HEK293 (cell line): ENCODE measurements around the gene LCAT.

Experiments used
- GFI1B ChIP-seq: fragments of 450-650 bp; formaldehyde crosslinking; IDR thresholded peaks from 2 replicates; pipeline ENCODE4 v1.5.1; 2016; ENCODE audit warnings: missing biosample characterization, missing genetic modification characterization
- GLI2 ChIP-seq: fragments of 450-650 bp; formaldehyde crosslinking; IDR thresholded peaks from 2 replicates; pipeline ENCODE4; 2017; ENCODE audit warnings: missing biosample characterization, missing genetic modification characterization, low read depth, borderline replicate concordance
- GLIS1 ChIP-seq: fragments of 450-650 bp; formaldehyde crosslinking; IDR thresholded peaks from 2 replicates; pipeline ENCODE4 v1.5.1; 2016; ENCODE audit warnings: missing biosample characterization, missing genetic modification characterization
- KLF7 ChIP-seq: fragments of 450-650 bp; formaldehyde crosslinking; IDR thresholded peaks from 2 replicates; pipeline ENCODE4 v1.5.1; 2016; ENCODE audit warnings: missing biosample characterization, missing genetic modification characterization, borderline replicate concordance
- MEIS1 ChIP-seq: sonication (generic); formaldehyde crosslinking; IDR thresholded peaks from 2 replicates; pipeline ENCODE4 v1.8.1; 2022; ENCODE audit warnings: missing genetic modification reagents, mild to moderate bottlenecking, borderline replicate concordance
- SP2 ChIP-seq: fragments of 450-650 bp; formaldehyde crosslinking; IDR thresholded peaks from 2 replicates; pipeline ENCODE4 v1.5.1; 2016; ENCODE audit warnings: missing biosample characterization, missing genetic modification characterization
- SP7 ChIP-seq: fragments of 450-650 bp; formaldehyde crosslinking; IDR thresholded peaks from 2 replicates; pipeline ENCODE4 v1.5.1; 2016; ENCODE audit warnings: missing biosample characterization, missing genetic modification characterization
- ZFP41 ChIP-seq: fragments of 450-650 bp; formaldehyde crosslinking; IDR thresholded peaks from 2 replicates; pipeline ENCODE4 v1.5.1; 2016; ENCODE audit warnings: missing biosample characterization, missing genetic modification characterization, borderline replicate concordance
- ZNF10 ChIP-seq: fragments of 450-650 bp; formaldehyde crosslinking; IDR thresholded peaks from 2 replicates; pipeline ENCODE4 v1.5.1; 2017; ENCODE audit warnings: missing biosample characterization, missing genetic modification characterization
- ZNF121 ChIP-seq: fragments of 450-650 bp; formaldehyde crosslinking; IDR thresholded peaks from 2 replicates; pipeline ENCODE4 v1.5.1; 2016; ENCODE audit warnings: missing biosample characterization, missing genetic modification characterization
- ZNF138 ChIP-seq: fragments of 450-650 bp; formaldehyde crosslinking; IDR thresholded peaks from 2 replicates; pipeline ENCODE4 v1.5.1; 2016; ENCODE audit warnings: missing biosample characterization, missing genetic modification characterization, borderline replicate concordance
- ZNF146 ChIP-seq: fragments of 450-650 bp; formaldehyde crosslinking; IDR thresholded peaks from 2 replicates; pipeline ENCODE4 v1.5.1; 2016; ENCODE audit warnings: missing biosample characterization, missing genetic modification characterization
- ZNF19 ChIP-seq: fragments of 450-650 bp; formaldehyde crosslinking; IDR thresholded peaks from 2 replicates; pipeline ENCODE4; 2016; ENCODE audit warnings: missing biosample characterization, missing genetic modification characterization, low read depth
- ZNF214 ChIP-seq: fragments of 450-650 bp; formaldehyde crosslinking; IDR thresholded peaks from 2 replicates; pipeline ENCODE4 v1.5.1; 2017; ENCODE audit warnings: missing biosample characterization, mild to moderate bottlenecking, missing genetic modification characterization, borderline replicate concordance
- ZNF24 ChIP-seq: fragments of 450-650 bp; formaldehyde crosslinking; IDR thresholded peaks from 2 replicates; pipeline ENCODE4 v1.5.1; 2016; ENCODE audit warnings: missing biosample characterization, missing genetic modification characterization
- ZNF248 ChIP-seq: fragments of 450-650 bp; formaldehyde crosslinking; IDR thresholded peaks from 2 replicates; pipeline ENCODE4 v1.5.1; 2017; ENCODE audit warnings: missing biosample characterization, missing genetic modification characterization
- ZNF274 ChIP-seq, 2 experiments: fragments of 200-500 bp in 1 of 2; fragments of 450-650 bp in 1 of 2; sonication (Bioruptor generic) in 1 of 2; formaldehyde crosslinking in 1 of 2; IDR thresholded peaks; 2 replicates each; pipeline versions ENCODE4 v1.5.1 to v1.6.1; 2014 to 2016; ENCODE audit warnings: borderline replicate concordance in 1 of 2, inconsistent platforms in 1 of 2, low read length in 1 of 2, missing biosample characterization in 1 of 2, missing genetic modification characterization in 1 of 2
- ZNF426 ChIP-seq: fragments of 450-650 bp; formaldehyde crosslinking; IDR thresholded peaks from 2 replicates; pipeline ENCODE4 v1.5.1; 2017; ENCODE audit warnings: missing biosample characterization, missing genetic modification characterization, mild to moderate bottlenecking, inconsistent platforms, moderate library complexity
- ZNF449 ChIP-seq: fragments of 450-650 bp; formaldehyde crosslinking; IDR thresholded peaks from 2 replicates; pipeline ENCODE4 v1.5.1; 2017; ENCODE audit warnings: missing biosample characterization, mild to moderate bottlenecking, missing genetic modification characterization, moderate library complexity
- ZNF544 ChIP-seq: fragments of 450-650 bp; formaldehyde crosslinking; IDR thresholded peaks from 2 replicates; pipeline ENCODE4 v1.5.0; 2017; ENCODE audit warnings: missing biosample characterization, missing genetic modification characterization
- ZNF558 ChIP-seq: fragments of 450-650 bp; formaldehyde crosslinking; IDR thresholded peaks from 2 replicates; pipeline ENCODE4 v1.5.1; 2016; ENCODE audit warnings: missing biosample characterization, missing genetic modification characterization
- ZNF660 ChIP-seq: fragments of 450-650 bp; IDR thresholded peaks from 2 replicates; pipeline ENCODE4 v1.5.1; 2018; ENCODE audit warnings: missing biosample characterization, mild to moderate bottlenecking, missing genetic modification characterization
- ZNF792 ChIP-seq: fragments of 450-650 bp; formaldehyde crosslinking; IDR thresholded peaks from 2 replicates; pipeline ENCODE4 v1.5.1; 2016; ENCODE audit warnings: missing biosample characterization, missing genetic modification characterization
- TF ChIP-seq, protein P1 (sequence below): fragments of 450-650 bp; formaldehyde crosslinking; IDR thresholded peaks from 2 replicates; pipeline ENCODE4 v1.5.1; 2016; ENCODE audit warnings: missing biosample characterization, missing genetic modification characterization
- TF ChIP-seq, protein P2 (sequence below): fragments of 450-650 bp; formaldehyde crosslinking; IDR thresholded peaks from 2 replicates; pipeline ENCODE4 v1.5.1; 2016; ENCODE audit warnings: missing biosample characterization, missing genetic modification characterization
- TF ChIP-seq, protein P3 (sequence below): fragments of 450-650 bp; formaldehyde crosslinking; IDR thresholded peaks from 2 replicates; pipeline ENCODE4 v1.5.1; 2016; ENCODE audit warnings: missing biosample characterization, missing genetic modification characterization
- TF ChIP-seq, protein P4 (sequence below): fragments of 450-650 bp; formaldehyde crosslinking; IDR thresholded peaks from 2 replicates; pipeline ENCODE4 v1.5.1; 2016; ENCODE audit warnings: missing biosample characterization, missing genetic modification characterization
- TF ChIP-seq, protein P5 (sequence below): fragments of 450-650 bp; formaldehyde crosslinking; IDR thresholded peaks from 2 replicates; pipeline ENCODE4 v1.5.1; 2016; ENCODE audit warnings: missing biosample characterization, missing genetic modification characterization

Gene LCAT

GRCh38 chr16:67935402-67936123 is 8.4 kb downstream of the LCAT start (continued):
- TF ChIP-seq ZFP41 (tag by site-specific recombination) (no peak), ZNF274 (IDR thresholded peaks at IDR 0.05; ENCODE audit: low read length) (no peak), ZNF274 (tag by site-specific recombination; IDR thresholded peaks at IDR 0.05; ENCODE audit: borderline replicate concordance) (no peak), ZNF544 (tag by site-specific recombination) (no peak), ZNF660 (tag by site-specific recombination) (peak; percentile 41; the same call in 1 of the 2 replicates), ZNF426 (tag by site-specific recombination) (no peak), MEIS1 (CRISPR knock-in tag) (no peak), KLF7 (peak; percentile 74; the same call in 1 of the 2 replicates), GLIS1 (tag by site-specific recombination) (peak; percentile 17; the same call in 1 of the 2 replicates), ZNF558 (tag by site-specific recombination) (no peak), GFI1B (peak; percentile 56; the same call in 1 of the 2 replicates), ZNF146 (tag by site-specific recombination) (no peak), ZNF214 (tag by site-specific recombination) (no peak), SP2 (tag by site-specific recombination) (peak; percentile 97), ZNF19 (tag by site-specific recombination) (no peak), SP7 (tag by site-specific recombination) (peak; percentile 42), ZNF138 (tag by site-specific recombination) (no peak), ZNF449 (tag by site-specific recombination) (no peak), ZNF24 (tag by site-specific recombination) (0 out of 2 replicates have a peak, but pooled peaks have one; percentile 1), ZNF248 (tag by site-specific recombination) (no peak), ZNF10 (tag by site-specific recombination) (no peak), ZNF792 (tag by site-specific recombination) (peak; percentile 47; the same call in 1 of the 2 replicates), ZNF121 (tag by site-specific recombination) (no peak), GLI2 (tag by site-specific recombination) (no peak)
- TF ChIP-seq, protein P1, sequence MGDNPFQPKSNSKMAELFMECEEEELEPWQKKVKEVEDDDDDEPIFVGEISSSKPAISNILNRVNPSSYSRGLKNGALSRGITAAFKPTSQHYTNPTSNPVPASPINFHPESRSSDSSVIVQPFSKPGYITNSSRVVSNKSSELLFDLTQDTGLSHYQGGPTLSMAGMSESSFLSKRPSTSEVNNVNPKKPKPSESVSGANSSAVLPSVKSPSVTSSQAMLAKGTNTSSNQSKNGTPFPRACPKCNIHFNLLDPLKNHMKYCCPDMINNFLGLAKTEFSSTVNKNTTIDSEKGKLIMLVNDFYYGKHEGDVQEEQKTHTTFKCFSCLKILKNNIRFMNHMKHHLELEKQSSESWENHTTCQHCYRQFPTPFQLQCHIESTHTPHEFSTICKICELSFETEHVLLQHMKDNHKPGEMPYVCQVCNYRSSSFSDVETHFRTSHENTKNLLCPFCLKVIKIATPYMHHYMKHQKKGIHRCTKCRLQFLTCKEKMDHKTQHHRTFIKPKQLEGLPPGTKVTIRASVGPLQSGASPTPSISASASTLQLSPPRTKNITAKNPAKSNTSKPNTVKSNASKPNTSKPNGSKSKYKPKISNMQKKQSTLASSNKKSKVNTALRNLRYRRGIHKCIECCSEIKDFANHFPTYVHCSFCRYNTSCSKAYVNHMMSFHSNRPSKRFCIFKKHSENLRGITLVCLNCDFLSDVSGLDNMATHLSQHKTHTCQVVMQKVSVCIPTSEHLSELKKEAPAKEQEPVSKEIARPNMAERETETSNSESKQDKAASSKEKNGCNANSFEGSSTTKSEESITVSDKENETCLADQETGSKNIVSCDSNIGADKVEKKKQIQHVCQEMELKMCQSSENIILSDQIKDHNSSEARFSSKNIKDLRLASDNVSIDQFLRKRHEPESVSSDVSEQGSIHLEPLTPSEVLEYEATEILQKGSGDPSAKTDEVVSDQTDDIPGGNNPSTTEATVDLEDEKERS (tag by site-specific recombination), result no peak
- TF ChIP-seq, protein P2, sequence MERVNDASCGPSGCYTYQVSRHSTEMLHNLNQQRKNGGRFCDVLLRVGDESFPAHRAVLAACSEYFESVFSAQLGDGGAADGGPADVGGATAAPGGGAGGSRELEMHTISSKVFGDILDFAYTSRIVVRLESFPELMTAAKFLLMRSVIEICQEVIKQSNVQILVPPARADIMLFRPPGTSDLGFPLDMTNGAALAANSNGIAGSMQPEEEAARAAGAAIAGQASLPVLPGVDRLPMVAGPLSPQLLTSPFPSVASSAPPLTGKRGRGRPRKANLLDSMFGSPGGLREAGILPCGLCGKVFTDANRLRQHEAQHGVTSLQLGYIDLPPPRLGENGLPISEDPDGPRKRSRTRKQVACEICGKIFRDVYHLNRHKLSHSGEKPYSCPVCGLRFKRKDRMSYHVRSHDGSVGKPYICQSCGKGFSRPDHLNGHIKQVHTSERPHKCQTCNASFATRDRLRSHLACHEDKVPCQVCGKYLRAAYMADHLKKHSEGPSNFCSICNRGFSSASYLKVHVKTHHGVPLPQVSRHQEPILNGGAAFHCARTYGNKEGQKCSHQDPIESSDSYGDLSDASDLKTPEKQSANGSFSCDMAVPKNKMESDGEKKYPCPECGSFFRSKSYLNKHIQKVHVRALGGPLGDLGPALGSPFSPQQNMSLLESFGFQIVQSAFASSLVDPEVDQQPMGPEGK (tag by site-specific recombination), result peak; percentile 96
- TF ChIP-seq, protein P3, sequence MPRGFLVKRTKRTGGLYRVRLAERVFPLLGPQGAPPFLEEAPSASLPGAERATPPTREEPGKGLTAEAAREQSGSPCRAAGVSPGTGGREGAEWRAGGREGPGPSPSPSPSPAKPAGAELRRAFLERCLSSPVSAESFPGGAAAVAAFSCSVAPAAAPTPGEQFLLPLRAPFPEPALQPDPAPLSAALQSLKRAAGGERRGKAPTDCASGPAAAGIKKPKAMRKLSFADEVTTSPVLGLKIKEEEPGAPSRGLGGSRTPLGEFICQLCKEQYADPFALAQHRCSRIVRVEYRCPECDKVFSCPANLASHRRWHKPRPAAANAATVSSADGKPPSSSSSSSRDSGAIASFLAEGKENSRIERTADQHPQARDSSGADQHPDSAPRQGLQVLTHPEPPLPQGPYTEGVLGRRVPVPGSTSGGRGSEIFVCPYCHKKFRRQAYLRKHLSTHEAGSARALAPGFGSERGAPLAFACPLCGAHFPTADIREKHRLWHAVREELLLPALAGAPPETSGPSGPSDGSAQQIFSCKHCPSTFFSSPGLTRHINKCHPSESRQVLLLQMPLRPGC, result peak; percentile 48; the same call in 1 of the 2 replicates
- TF ChIP-seq, protein P4, sequence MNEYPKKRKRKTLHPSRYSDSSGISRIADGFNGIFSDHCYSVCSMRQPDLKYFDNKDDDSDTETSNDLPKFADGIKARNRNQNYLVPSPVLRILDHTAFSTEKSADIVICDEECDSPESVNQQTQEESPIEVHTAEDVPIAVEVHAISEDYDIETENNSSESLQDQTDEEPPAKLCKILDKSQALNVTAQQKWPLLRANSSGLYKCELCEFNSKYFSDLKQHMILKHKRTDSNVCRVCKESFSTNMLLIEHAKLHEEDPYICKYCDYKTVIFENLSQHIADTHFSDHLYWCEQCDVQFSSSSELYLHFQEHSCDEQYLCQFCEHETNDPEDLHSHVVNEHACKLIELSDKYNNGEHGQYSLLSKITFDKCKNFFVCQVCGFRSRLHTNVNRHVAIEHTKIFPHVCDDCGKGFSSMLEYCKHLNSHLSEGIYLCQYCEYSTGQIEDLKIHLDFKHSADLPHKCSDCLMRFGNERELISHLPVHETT, result no peak
- TF ChIP-seq, protein P5, sequence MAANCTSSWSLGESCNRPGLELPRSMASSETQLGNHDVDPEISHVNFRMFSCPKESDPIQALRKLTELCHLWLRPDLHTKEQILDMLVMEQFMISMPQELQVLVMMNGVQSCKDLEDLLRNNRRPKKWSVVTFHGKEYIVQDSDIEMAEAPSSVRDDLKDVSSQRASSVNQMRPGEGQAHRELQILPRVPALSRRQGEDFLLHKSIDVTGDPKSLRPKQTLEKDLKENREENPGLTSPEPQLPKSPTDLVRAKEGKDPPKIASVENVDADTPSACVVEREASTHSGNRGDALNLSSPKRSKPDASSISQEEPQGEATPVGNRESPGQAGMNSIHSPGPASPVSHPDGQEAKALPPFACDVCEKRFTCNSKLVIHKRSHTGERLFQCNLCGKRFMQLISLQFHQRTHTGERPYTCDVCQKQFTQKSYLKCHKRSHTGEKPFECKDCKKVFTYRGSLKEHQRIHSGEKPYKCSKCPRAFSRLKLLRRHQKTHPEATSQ (tag by site-specific recombination), result peak; percentile 68; the same call in 1 of the 2 replicates
